ENCODE measurements around the gene KRT86. TPM values are rescaled to one million over a fixed set of nuclear protein-coding genes. Genes with fewer than 3 reads are reported as not detected.

Gene KRT86
- total RNA-seq, 1 donor from 2014 or later: not detected

- H3K36me3 Mint-ChIP-seq (ENCODE audit: low read depth): no peaks in the 10 kb centered on the region
- DNase-seq (ENCODE audit: low read depth, low spot score): no peak
- TF ChIP-seq, protein P1, sequence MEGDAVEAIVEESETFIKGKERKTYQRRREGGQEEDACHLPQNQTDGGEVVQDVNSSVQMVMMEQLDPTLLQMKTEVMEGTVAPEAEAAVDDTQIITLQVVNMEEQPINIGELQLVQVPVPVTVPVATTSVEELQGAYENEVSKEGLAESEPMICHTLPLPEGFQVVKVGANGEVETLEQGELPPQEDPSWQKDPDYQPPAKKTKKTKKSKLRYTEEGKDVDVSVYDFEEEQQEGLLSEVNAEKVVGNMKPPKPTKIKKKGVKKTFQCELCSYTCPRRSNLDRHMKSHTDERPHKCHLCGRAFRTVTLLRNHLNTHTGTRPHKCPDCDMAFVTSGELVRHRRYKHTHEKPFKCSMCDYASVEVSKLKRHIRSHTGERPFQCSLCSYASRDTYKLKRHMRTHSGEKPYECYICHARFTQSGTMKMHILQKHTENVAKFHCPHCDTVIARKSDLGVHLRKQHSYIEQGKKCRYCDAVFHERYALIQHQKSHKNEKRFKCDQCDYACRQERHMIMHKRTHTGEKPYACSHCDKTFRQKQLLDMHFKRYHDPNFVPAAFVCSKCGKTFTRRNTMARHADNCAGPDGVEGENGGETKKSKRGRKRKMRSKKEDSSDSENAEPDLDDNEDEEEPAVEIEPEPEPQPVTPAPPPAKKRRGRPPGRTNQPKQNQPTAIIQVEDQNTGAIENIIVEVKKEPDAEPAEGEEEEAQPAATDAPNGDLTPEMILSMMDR (conservative IDR thresholded peaks at IDR 0.05): no peak
- no peak overlapping the region for H3K27ac Mint-ChIP-seq (ENCODE audit: unreplicated experiment)
- H3K27me3 Mint-ChIP-seq (ENCODE audit: low read depth): peaks cover 45% of the 10 kb centered on the region
- no peak overlapping the region for H3K4me3 Mint-ChIP-seq
- H3K4me1 Mint-ChIP-seq: no peaks in the 10 kb centered on the region
- no peaks in the 10 kb centered on the region for H3K9me3 Mint-ChIP-seq
Observed at GRCh38 chr12:52316290-52316689, 41.8 kb downstream of the KRT86 start.

GRCh38 chr12:52316701-52317100 is 42.3 kb downstream of the KRT86 start:
- H3K27ac Mint-ChIP-seq (ENCODE audit: unreplicated experiment): no peak overlapping the region

GRCh38 chr12:52317468-52318052 is 43.1 kb downstream of the KRT86 start:
- Mint-ChIP-seq H3K27me3 (ENCODE audit: low read depth) (peaks cover 40% of the 10 kb centered on the region), H3K36me3 (ENCODE audit: low read depth) (no peaks in the 10 kb centered on the region), H3K9me3 (no peaks in the 10 kb centered on the region), H3K4me3 (no peak overlapping the region), H3K4me1 (no peaks in the 10 kb centered on the region), H3K27ac (ENCODE audit: unreplicated experiment) (no peak overlapping the region)
- no peak for DNase-seq (ENCODE audit: low read depth, low spot score)
- TF ChIP-seq, protein P1 (conservative IDR thresholded peaks at IDR 0.05): no peak

More at GRCh38 chr12:52316701-52317100, 42.3 kb downstream of the KRT86 start:
- no peaks in the 10 kb centered on the region for H3K36me3 Mint-ChIP-seq (ENCODE audit: low read depth)
- TF ChIP-seq, protein P1 (conservative IDR thresholded peaks at IDR 0.05): no peak
- H3K4me1 Mint-ChIP-seq: no peaks in the 10 kb centered on the region
- DNase-seq (ENCODE audit: low read depth, low spot score): no peak
- no peak overlapping the region for H3K4me3 Mint-ChIP-seq
- H3K27me3 Mint-ChIP-seq (ENCODE audit: low read depth): peaks cover 41% of the 10 kb centered on the region
- H3K9me3 Mint-ChIP-seq: no peaks in the 10 kb centered on the region

- Mint-ChIP-seq H3K9me3 (no peaks in the 10 kb centered on the region), H3K27ac (ENCODE audit: unreplicated experiment) (no peak overlapping the region), H3K4me3 (no peak overlapping the region), H3K36me3 (ENCODE audit: low read depth) (no peaks in the 10 kb centered on the region), H3K4me1 (no peaks in the 10 kb centered on the region), H3K27me3 (ENCODE audit: low read depth) (peaks cover 42% of the 10 kb centered on the region)
- TF ChIP-seq, protein P1 (conservative IDR thresholded peaks at IDR 0.05): no peak
- DNase-seq (ENCODE audit: low read depth, low spot score): no peak
Observed at GRCh38 chr12:52318241-52318990, 44.0 kb downstream of the KRT86 start.

- no peak for DNase-seq (ENCODE audit: low read depth, low spot score)
- H3K36me3 Mint-ChIP-seq (ENCODE audit: low read depth): no peaks in the 10 kb centered on the region
- TF ChIP-seq, protein P1 (conservative IDR thresholded peaks at IDR 0.05): no peak
- no peak overlapping the region for H3K27ac Mint-ChIP-seq (ENCODE audit: unreplicated experiment)
- peaks cover 37% of the 10 kb centered on the region for H3K27me3 Mint-ChIP-seq (ENCODE audit: low read depth)
- H3K4me3 Mint-ChIP-seq: no peak overlapping the region
- no peaks in the 10 kb centered on the region for H3K9me3 Mint-ChIP-seq
- no peaks in the 10 kb centered on the region for H3K4me1 Mint-ChIP-seq
Observed at GRCh38 chr12:52319097-52319496, 44.7 kb downstream of the KRT86 start.
